AG09319 (cell line): Measurements from ENCODE around the gene TGFB2.

Experiments used
- DNase-seq: peaks from one replicate; pipeline ENCODE4 v3.0.0-alpha.2; 2010; ENCODE audit warnings: low read depth; ENCODE audit errors: extremely low read depth
- CTCF ChIP-seq: IDR thresholded peaks from 2 replicates; pipeline ENCODE4 v1.5.1; 2011; ENCODE audit warnings: low read depth, mild to moderate bottlenecking, inconsistent platforms, low read length, moderate library complexity

Gene TGFB2

DNA sequence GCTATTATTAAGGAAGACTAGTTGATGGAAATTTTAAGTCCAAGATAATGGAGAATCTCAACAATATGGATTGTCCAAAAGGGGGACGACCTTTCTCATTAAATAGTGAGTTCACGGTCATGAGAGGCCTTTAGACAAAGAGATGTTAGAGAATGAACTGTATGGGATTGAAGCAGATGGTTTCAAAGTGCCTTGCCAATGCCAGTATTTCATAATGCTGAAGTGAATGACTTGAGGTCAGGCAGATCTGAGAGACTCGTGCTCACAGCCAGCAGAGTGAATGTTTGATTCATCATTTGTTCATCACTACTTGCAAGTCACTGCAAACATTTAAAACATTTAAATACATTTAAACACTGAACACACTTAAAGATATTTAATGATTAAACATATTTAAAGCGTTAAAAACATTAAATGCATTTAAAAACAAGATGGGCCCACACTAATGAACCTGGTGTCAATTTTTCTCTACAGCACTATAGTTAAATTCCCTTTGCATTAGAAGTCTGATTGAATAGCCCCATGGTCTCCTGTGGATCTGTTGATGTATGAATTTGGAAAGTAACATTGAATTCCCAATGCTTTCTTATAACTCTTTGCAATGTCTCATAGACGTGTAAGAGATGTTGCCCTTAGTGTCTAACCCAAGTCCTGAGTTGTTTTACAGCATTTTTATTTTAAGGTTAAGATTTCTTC is 80.7 kb downstream of the TGFB2 start:
- DNase-seq: peak; percentile 20

DNA sequence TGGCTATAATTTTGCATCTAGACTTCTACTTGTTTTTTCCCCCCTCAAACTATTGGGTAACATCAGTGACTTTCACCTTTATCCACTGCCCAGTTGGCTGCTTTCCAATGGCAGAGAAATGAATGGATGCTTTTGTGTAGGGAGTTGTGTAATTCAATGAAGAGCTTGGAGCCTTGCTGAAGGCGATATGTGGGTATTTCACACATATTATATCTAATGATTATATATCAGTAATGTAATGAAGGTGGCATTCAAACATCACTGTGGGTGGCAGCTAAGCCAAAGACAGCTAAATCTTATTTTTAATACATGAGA is 81.2 kb downstream of the TGFB2 start:
- no peak for DNase-seq
- TF ChIP-seq CTCF: no peak

More for the DNA sequence above, 80.7 kb downstream of the TGFB2 start:
- TF ChIP-seq CTCF: no peak

- DNase-seq: no peak
- TF ChIP-seq CTCF: no peak
Measured at GRCh38 chr1:218429301-218429700, 84.2 kb downstream of the TGFB2 start.

DNA sequence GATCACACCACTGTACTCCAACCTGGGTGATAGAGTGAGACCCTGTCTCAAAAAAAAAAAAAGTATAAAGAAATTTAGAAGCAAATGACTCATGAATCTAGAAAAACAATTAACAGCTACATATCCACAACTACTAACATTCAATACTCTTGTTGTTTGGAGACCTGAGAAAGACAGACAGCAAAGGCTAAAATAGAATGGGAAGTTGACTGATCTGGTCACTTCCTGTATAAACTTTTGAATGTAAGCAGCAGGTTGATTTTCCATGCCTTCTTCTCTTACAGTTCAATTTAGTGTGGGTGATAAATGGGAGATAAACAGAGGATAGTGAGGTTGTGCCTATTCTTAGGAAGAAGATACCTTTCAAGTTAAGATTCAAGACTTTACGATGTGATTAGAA is 85.2 kb downstream of the TGFB2 start:
- no peak for DNase-seq
- TF ChIP-seq CTCF: no peak

DNA sequence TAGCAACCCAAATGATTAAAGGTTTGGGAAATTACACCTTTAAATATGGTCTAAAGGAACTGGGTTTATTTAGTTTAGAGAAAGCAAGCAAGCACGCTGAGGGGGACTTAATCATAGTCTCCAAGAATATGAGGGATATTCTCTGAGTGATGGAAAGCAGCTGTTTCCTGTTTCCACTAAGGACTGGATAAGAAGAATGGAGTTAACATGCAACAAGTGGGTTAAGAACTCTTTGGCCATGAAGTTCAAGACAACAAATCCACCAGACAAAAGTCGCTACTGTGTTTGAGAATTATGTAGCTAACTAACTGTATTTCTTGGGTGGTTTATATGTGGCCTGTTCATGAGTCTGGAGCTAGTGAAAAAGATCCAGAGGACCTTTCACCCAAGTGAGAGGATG is 85.7 kb downstream of the TGFB2 start:
- DNase-seq: no peak
- no peak for TF ChIP-seq CTCF

- no peak for TF ChIP-seq CTCF
- DNase-seq: no peak
Measured at GRCh38 chr1:218431476-218431875, 86.3 kb downstream of the TGFB2 start.

DNA sequence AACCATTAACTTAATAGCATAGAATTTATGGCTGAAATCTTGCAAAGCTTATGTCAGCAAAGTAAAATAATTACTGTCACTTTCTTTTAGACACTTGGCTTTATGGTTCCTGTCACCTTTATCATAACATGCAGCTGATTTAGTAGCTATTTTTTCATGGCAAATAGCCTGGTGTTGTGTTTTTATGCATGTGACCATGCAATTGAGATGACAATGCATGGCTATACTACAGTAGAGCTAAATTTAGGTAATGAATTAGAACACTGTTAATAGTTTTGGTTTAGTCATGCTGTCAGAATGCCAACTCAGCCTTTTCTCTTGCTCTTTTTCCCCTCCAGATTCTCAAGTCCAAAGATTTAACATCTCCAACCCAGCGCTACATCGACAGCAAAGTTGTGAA is 88.6 kb downstream of the TGFB2 start:
- TF ChIP-seq CTCF: no peak
- DNase-seq: no peak
